Measurements from ENCODE around the gene PEX3.
"Not testable (repeated sequence)": the region's sequence is repeated elsewhere in the genome, so short reads cannot be mapped to it uniquely, and the experiment has no call there.

The PEX3 gene, protein sequence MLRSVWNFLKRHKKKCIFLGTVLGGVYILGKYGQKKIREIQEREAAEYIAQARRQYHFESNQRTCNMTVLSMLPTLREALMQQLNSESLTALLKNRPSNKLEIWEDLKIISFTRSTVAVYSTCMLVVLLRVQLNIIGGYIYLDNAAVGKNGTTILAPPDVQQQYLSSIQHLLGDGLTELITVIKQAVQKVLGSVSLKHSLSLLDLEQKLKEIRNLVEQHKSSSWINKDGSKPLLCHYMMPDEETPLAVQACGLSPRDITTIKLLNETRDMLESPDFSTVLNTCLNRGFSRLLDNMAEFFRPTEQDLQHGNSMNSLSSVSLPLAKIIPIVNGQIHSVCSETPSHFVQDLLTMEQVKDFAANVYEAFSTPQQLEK

GRCh38 chr6:143450453-143451371 is at the start of gene PEX3, which contains the start of gene ADAT2:
TSS of gene PEX3 (plus strand) at chr6:143450805. CDS start at chr6:143451043, 238 bp downstream.
TSS of gene ADAT2 (minus strand) at chr6:143450695. CDS start at chr6:143450658, 37 bp downstream.
- peak; percentile 87 for DNase-seq

GRCh38 chr6:143401068-143401446 is 49.5 kb upstream of the PEX3 start:
- no peak for DNase-seq

DNA sequence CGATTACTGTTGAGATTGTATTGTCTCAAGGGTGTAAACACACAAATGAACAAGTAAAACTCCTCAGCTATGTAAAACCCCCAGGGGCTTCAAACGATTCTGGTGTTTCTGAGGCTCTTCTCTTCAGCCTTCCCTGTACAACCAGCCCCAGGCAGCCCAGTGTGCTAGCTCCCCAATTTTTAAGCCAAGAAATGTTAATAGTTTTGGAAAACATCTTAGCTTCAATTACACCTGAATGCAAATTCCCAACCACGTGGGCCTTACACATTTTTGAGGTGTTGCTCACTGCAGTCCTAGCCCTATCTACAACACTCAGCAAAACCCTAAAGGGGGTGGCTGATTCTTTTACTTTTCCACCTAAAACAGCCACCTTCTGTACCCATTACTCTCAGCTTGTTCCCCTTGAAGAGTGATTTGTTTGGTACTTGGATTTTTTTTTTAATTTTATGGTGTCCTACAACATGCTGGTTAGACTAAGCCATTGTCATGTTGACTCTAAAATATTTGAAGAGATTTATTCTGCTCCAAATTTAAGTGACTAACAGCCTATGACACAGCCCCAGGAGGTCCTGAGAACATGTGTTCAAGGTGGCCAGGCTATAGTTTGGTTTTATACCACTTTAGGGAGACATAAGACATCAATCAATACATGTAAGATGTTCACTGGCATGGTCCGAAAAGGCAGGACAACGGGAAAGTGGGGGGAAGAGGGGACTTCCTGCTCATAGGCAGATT is 48.8 kb upstream of the PEX3 start:
- DNase-seq: no peak

DNA sequence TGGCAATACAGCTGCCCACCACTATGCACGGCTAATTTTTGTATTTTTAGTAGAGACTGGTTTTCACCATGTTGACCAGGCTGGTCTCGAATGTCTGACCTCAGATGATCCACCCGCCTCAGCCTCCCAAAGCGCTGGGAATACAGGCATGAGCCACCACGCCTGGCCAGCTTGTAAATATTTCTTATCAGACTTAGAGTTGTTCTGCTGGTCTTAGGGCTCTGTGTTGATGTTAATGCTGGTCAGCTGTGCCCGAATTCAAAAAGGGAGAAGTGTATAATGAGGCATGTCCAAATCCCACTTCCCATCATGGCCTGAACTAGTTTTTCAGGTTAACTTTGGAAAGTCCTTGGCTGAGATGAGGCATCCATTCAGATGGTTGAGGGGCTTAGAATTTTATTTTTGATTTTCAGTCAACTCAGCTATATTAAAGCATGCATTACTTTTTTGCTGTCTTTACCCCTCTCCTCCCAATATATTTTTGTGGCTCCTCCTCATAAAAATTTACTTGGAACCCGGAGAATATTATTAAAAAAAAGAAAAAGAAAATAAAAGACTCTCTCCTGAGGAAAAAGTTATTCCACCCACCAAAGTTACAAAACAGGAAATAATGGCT is 47.8 kb upstream of the PEX3 start:
- DNase-seq: no peak

- DNase-seq: no peak
These were observed 45.0 kb upstream of the PEX3 start for GRCh38 chr6:143405373-143406154.

DNA sequence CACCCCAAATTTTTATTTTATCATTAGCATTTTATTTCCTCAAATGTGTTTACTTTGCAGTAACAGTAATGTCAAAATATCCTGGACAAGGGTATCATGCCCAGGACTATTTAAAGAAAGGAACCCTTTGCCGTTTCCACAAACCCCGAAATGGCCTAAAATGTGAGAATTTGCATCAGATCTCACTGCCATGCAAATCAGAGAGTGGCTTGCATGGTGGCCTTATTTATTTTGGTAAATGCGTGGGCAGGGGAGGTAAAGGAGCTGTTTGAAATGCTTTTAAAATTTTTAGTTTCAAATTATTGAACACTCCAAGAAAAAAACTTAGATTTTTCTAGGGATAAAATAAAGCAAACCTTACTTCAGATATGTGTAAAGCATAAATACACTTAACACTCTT is 43.9 kb upstream of the PEX3 start:
- DNase-seq: no peak

- DNase-seq: no peak
These were observed 42.3 kb upstream of the PEX3 start for GRCh38 chr6:143408151-143408786.

DNA sequence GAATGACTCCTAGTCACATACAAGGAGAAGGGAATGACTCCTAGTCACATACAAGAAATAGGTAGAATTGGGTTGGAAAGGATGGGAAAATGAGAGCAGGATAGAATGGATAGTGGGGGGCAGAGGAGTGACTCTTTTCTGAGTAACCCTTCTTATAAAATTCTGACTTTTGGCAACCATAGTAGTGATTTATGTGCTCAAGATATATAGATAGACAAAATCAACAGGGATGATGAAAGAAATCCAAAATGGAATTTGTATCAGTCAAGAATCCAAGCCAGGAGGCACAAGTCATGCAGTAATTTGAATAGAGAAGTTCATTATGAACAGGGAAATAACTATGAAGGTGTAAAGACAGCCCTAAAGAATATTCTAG is 41.8 kb upstream of the PEX3 start:
- DNase-seq: no peak

- DNase-seq: no peak
These were observed 39.7 kb upstream of the PEX3 start for GRCh38 chr6:143410859-143411270.

GRCh38 chr6:143414769-143415168 is 35.8 kb upstream of the PEX3 start:
- no peak for DNase-seq

DNA sequence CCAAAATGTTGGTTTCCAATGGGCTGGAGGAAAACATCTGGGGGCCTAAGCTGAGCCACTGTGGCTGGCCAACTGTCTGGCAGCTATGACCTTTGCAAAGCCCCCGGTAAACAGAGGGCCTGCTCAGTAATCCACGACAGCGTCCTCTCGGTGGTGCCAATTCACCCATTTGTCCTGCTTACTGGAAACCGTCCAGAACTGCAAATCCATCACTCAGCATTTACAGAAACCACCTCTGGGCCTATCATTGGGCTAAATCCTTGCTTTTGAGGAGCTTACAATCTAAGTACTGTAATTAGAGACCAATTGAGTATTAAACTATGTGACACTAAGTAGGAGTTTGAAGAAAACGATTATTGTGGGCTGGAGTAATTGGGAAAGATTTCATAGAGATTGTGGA is 31.1 kb upstream of the PEX3 start:
- DNase-seq: no peak

DNA sequence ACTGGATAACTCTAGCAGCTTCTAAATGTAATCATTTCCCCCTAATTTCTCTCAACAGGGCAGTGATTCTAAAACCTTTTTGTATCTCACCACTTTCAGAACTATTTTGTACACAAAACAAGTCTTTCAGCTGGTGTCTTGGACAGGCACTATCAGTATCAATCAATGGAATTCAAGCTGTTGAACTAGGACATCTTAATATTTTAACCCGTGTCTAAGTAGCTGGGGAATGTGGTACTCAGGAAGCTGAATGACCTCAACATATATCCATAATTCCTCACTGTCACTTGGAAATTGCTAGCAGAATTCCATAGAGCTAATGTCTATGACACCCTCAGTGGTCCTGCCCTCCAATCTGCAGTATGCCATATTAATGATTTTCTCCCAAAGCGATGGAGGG is 24.6 kb upstream of the PEX3 start:
- no peak for DNase-seq

DNA sequence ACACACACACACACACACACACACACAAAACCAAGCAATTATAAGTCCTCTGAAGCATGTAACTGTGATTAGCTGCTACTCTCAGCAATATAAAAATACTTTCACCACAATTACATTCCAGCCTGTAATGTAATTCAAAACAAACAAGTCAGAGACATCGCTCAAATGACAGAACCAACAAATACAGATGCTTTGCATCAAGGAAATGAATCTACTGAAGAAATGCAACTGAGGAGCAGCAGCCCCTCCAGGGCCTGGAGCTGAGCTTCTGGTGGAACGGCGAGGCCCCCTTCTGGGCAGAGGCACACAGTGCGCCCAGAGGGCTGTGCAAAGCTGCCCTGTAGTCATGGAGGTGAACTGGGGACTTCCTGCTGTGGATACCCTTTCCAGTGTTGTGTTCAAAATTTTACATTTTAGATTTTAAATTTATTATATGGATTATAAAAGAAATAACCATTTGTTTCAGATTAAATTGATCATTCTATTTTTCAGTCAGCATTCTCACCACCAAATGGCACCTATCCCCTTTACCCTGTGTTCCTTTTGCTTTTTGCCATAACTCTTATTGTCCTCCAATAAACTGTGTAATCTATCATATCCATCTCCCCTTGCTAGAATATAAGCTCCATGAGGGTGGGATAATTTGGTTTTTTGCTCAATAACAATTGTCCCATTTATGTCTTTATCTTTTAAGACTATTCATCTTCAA is 23.3 kb upstream of the PEX3 start:
- DNase-seq: peak; percentile 53

- no peak for DNase-seq
These were observed 20.6 kb upstream of the PEX3 start for GRCh38 chr6:143429970-143430369.

DNA sequence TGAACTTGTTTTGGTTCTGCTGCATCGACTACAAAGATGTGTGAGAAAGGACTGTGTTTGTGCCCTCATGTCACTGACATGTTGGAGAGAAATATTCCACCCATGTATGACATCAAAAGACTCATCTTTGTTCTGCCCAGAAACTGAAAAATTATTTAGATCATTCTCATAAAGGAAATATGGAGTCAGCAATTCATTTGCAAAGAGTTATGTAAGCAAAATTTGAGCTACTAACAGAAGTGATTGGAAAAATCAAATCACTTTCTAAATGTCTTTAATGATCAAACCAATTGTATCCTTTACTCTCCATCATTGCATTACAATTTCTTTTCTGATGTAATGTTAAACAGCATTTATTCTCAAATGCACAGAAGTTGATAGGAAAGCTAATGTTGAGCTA is 19.4 kb upstream of the PEX3 start:
- DNase-seq: no peak

- DNase-seq: no peak
These were observed 18.0 kb upstream of the PEX3 start for GRCh38 chr6:143432588-143432987.

DNA sequence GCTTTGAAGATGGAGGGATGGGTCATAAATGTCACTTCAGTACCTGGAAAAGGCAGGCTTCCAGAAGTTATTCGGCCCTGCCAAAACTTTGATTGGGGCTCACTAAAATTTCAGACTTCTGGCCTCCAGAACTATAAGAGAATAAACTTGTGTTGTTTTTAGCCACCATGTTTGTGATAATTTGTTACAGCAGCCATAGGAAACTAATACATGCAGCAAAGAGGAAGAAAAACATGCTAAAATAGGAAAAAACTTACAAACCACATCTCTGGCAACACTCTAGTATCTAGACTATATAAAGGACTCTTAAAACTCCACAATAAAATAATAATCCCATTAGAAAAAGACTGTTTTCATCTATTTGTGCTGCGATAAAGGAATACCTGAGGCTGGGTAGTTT is 9.6 kb upstream of the PEX3 start:
- no peak for DNase-seq

- no peak for DNase-seq
These were observed 8.7 kb upstream of the PEX3 start for GRCh38 chr6:143441680-143442545.

GRCh38 chr6:143443096-143443495 is 7.5 kb upstream of the PEX3 start:
- DNase-seq: no peak

- DNase-seq: not testable (repeated sequence)
These were observed 2.7 kb upstream of the PEX3 start for GRCh38 chr6:143447865-143448264.
